HG03342 (cell line): ENCODE results near the gene CYP2S1.
"Not testable (repeated sequence)": the region's sequence is repeated elsewhere in the genome, so short reads cannot be mapped to it uniquely, and the experiment has no call there.

Experiments used
- ATAC-seq: cut with Tn5 transposase; IDR thresholded peaks from one replicate; pipeline ENCODE4 v1.9.1; 2021; ENCODE audit warnings: mild to moderate bottlenecking, moderate library complexity; ENCODE audit not compliant: unreplicated experiment

CYP2S1 gene

DNA sequence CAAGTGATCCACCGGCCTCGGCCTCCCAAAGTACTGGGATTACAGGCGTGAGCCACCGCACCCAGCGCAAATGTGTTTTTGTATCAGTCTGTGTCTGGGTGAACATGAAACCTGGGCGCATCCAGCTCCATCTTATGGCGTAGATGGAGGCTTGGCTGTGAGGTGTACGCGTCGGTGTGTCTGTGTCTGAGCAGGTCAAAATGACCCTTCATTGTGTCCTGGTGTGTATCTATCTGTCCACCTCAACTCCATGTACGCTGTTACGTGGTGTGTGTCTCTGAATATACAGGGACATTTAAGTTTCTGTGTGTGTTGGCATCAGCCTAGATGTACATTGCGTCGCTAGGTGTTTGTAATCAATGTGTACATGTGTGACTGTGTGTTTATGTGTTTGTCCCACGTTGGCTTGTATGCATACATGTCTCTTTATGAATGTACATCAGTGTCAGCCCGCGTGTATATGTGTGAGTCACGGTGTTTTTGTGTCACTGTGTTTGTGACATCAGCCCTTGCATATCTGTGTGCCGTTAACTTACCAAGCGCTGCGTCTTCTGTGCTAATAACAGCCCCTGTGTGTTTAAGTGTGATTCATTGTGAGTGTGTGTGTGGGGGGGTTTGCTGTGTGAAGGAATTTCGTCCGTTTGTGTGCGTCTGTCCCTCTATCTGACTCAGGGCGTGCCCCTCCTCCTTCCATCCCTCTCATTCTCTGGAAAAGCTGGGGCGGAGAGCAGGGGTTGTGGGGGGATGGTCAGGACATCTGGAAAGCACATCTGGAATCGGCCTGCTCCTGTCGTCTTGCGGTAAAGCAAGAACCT, 32.4 kb downstream of the CYP2S1 start:
- no peak for ATAC-seq

DNA sequence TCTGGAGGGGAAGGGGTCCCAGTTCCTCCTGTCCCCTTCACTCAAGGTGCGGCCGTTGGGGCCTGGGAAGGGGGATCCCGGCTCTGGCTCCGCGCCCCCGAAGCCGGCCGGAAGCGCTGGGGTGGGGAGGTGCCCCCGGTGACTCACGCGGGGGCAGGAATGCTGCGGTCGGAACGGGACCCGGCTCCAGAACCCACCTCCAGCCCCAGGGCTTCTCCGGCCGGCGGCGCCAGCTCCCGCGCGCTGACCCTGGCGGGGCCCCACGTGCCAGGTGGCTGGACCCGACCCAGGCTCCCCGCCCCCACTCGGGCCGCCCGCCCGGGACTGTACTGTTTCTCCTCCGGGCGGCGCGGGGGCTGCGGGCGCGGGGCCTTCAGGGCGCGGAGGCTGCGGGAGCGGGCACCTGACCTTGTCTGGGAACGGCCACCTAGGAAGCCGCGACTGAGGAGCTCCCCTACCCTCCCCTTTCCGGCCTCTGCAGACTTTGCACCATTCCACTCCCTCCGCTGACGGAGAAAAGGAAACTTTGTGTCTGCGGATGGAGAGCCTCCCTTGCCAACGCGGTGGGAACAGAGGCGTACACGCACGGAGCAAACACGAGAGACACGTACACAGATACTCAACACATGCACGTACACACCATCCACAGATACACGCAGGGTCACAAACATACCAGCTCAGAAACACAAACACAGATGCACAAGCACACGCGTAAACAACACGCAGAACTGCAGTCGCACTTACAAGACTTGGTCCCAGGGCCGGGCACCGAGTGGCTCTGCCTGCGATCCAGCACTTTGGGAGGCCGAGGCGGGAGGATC, 33.2 kb downstream of the CYP2S1 start:
- no peak for ATAC-seq

DNA sequence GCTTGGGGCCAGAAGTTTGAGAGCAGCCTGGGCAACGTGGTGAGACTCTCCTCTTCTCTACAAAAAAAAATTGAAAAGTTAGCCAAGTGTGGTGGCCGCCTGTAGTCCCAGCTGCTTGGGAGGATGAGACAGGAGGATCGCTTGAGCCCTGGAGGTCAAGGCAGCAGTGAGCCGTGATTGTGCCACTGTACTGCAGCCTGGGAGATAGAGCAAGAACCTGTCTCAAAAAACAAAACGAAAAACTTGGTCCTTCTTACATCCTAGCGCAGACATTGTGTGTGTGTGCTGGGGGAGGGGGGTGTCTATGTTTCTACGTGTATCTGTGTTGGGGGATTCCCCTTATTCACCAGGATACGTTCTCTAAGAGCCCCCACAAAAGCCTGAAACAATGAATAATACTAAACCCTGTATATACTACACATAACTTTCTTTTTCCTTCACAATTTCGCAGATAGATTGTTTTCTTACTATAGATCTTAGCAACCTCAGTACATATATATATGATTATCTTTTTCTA, 33.9 kb downstream of the CYP2S1 start:
- no peak for ATAC-seq

DNA sequence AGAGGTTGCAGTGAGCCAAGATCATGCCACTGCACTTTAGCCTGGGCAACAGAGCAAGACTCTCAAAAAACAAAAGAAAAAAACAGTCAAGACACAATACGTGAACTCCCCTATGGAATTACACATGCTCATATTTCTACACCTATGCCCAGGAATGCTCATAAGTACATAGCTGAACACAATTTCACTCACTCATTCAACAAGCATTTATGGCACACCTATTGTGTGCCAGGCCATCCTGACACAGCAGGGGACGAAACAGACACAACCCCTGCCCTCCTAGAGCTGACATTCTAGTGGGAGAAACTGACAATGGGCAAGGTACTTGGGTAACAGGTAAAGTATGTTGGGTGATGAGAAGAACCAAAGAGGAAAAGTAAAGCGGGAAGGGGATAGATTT, 35.5 kb downstream of the CYP2S1 start:
- no peak for ATAC-seq

DNA sequence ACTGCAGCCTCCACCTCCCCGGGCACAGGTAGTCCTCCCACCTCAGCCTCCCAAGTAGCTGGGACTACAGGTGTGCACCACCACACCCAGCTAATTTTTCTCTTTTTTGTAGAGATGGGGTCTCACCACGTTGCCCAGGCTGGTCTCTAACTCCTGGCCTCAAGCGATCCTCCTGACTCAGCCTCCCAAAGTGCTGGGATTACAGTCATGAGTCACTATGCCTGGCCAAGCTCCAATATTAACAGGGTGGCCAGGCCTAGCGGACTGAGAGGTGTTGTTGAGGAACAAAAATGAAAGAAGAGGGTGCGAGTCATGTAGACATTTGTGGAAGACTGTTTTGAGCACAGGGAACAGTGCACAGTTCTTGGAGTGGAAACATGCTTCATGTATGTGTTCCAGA, 36.3 kb downstream of the CYP2S1 start:
- ATAC-seq: not testable (repeated sequence)

DNA sequence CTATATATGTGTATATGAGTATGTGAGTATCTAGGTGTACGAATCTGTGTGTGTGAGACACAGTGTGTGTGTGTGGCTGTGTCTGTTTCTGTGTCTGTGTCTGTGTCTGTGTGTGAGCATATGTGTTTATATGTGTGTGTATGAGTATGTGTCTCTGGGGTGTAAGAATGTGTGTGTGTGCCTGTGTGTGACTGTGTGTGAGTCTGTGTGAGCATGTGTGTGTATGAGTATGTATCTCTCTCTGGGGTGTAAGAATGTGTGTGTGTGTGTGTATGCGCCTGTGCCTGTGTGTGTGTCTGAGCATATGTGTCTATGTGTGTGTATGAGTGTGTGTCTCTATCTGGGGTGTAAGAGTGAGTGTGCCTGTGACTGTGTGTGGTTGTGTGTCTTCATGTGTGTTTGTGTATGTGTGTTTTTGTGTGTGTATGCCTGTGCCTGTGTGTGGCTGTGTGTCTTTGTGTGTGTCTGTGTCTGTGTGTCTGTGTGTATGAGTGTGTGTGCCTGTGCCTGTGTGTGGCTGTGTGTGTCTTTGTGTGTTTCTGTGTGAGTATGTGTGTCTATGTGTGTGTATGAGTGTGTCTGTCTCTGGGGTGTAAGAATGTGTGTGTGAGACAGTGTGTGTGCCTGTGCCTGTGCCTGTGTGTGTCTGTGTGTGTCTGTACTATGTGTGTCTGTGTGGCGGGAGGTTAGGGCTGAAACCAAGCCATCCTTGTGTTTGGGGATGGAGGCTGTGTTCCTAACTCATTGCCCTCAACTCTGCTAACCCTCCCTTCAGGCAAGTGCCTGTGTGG, 37.2 kb downstream of the CYP2S1 start:
- no peak for ATAC-seq

DNA sequence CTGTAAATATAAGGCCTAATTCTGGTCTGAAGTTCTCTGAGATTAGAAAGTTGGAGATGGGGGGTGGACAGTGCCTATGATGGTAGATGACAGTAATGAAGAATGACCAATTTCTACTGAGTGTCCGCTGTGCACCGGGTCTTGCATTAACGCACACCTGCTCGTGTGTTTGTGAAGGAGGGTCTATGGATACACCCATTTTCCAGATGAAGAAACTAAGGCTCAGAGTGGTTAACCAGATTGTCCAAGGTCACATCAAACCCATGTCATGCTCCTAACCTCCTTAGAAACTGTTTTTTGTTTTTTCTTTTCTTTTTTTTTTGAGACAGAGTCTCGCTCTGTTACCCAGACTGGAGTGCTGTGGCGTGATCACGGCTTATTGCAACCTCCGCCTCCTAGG, 39.7 kb downstream of the CYP2S1 start:
- no peak for ATAC-seq

DNA sequence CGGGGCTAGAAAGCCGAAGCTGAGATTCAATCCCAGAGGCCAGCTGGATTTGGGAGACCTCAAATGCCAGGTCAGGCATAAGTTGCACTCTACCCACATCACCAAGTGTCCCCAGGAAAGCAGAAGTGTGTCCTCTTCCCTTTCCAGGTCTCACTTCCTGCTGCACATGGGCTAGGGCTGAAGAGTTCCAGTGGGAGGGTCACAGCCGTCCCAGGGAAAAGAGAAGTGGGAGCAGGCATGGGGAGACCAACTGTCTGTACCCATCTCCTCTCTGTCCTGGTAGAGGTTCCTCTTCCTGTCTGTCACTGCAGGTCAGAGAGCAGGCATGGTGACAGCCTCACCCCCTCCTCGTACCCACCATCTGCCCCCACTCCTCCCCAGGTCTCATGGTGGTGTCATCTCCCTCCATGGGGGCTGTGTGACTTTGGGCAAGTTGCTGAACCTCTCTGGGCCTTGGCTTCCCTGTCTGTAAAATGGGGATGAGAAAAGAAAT, 40.8 kb downstream of the CYP2S1 start:
- no peak for ATAC-seq

DNA sequence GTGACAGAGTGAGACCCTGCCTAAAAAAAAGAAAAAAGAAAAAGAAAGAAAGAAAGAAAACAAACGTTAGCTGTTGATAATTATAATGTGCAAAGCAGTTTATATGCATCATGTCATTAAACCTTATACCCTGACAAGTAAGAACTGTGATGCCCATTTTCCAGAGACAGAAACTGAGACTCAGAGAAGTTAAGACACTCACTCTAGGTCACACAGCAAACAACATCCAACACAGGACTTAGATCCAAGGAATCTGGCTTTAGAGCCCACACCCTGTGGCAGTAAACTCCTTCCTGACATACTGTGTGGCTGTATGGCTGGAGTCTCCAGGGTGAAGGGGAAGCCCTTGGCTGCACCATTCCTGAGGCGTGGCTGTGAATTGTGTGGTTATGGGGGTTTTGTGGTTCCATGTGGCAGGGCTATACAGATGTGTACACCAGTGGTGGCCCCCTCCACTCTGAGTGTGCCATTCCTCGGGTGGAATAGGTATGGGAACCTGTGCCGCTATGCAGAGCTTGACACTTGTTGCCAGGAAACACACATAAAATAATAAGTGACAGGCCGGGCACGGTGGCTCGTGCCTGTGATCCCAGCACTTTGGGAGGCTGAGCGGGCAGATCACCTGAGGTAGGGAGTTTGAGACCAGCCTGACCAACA, 41.6 kb downstream of the CYP2S1 start:
- no peak for ATAC-seq

DNA sequence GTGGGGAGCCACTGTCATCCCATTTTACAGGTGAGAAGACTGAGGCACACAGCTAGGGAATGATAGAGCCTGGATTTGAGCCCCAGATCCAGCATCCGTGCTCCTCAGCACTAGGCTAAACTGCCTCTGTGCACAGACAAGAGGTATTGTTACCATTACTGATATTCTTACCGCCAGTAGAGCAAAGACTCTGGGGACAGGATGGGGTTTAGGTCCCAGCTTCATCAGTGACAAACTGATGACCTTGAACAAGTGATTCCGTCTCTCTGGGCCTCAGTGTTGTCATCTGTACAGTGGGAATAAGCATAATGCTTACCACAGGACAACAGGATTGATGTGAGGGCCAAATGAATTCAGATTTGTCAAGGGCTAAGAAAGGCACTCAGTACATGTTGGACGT, 42.5 kb downstream of the CYP2S1 start:
- ATAC-seq: no peak

DNA sequence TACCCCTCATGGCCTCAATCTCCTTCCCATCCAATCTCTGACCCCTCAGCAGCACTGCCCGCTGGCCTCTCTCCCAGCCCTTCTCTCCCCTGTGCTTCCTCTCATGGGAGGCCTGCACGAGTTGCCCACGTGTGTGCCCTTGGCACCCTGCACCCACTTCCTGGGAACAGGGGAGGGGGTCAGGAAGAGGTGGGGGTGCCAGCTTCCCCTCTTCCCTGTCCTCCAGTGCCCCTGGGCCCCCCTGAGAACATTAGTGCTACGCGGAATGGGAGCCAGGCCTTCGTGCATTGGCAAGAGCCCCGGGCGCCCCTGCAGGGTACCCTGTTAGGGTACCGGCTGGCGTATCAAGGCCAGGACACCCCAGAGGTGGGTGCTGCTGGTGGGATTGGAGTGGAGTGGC, 45.2 kb downstream of the CYP2S1 start:
- no peak for ATAC-seq

DNA sequence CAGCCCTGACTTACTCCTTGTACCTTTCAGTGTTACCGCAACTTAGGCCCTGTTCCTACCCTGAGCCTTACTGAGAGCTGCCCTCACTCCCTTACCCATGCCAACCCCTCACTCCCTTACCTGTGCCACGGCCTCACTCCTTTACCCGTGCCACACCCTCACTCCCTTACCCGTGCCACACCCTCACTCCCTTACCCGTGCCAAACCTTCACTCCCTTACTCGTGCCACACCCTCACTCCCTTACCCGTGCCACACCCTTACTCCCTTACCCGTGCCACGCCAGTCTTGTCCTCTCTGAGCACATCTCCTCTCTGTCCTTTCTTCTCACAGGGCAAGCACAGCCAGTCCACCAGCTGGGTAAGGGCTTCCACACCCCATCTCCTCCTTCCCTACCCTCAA, 46.3 kb downstream of the CYP2S1 start:
- ATAC-seq: no peak

DNA sequence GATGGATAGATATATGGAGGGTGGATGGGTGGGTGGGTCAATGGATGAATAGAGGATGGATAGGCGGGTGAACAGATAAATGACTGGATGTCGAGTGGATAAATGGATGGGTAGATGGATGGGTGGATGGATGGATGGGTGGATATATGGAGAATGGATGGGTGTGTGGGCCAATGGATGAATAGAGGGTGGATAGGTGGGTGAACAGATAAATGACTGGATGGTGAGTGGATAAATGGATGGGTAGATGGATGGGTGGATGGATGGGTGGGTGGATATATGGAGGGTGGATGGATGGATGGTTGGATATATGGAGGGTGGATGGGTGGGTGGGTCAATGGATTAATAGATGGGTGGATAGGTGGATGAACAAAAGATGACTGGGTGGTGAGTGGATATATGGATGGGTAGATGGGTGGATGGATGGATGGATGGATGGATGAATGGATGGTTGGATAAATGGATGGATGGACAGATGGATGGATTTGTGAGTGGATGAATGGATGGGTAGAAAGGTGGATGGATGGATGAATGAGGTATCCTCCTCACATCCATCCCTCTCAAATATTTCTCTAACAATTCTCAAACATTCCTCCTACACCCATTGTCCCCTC, 47.0 kb downstream of the CYP2S1 start:
- no peak for ATAC-seq

DNA sequence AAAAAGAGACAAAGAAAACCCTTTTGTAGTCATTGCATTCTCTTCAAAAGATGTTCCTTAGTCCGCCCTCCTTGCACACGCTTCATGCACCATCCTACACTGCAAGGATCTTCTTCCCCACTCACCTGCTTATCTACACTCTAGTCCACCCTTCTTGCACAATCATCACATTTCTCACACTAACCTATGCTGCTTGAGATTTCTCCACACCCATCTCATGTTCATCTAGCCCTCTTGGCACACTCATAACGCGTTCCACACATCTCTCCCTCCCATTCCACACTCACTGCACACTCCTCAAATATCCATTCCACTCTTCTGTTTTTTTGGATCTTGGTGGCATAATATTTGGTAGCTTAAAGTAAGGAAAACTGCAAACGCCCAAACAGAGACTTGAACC, 48.8 kb downstream of the CYP2S1 start:
- ATAC-seq: no peak

DNA sequence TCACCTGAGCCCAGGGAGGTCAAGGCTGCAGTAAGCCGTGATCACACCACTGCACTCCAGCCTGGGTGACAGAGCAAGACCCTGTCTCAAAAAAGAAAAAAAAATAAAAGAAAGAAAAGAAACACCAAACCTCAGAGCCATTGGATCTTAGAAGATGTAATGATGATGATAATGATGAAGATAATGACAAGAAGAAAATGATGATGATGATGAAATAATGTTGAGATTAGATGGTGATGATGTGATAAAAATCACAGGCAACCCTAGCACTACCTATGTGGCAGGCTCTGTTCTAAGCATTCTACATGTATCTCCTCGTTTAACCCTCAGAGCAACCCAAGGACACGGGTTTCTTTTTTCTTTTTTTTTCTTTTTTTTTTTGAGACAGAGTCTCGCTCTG, 51.1 kb downstream of the CYP2S1 start:
- ATAC-seq: no peak

DNA sequence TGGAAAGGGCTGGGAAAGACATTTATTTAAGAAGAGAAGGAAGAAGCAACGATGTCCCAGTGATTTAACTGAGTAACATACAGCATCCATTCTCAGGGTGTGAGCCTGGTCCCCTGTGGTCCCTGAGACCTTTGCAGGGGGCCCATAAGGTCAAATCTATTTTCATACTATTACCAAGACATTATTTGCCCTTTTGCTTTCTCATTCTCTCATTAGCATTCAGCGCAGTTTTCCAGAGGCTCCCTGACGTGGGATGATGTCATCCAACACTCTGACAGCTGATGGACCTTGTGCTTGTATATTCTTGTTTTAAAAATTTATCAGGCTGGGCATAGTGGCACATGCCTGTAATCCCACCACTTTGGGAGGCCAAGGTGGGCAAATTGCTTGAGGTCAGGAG, 52.8 kb downstream of the CYP2S1 start:
- no peak for ATAC-seq

DNA sequence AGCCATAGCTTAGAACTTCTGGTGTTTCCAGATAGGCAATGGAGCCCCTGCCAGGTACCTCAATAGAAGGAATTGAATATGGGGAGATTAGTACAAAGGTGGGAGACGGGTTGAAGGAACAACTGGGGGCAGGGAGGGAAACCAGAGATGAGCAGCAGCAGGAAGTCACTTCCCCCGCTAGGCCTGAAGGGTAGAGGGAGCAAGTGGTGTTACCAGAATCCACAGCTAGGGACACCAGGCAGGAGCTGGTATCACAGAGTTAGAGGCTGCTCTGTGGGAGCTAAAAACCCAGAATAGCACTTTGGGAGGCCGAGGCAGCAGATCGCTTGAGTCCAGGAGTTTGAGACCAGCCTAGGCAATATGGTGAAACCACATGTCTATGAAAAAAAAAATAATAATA, 55.9 kb downstream of the CYP2S1 start:
- ATAC-seq: no peak

DNA sequence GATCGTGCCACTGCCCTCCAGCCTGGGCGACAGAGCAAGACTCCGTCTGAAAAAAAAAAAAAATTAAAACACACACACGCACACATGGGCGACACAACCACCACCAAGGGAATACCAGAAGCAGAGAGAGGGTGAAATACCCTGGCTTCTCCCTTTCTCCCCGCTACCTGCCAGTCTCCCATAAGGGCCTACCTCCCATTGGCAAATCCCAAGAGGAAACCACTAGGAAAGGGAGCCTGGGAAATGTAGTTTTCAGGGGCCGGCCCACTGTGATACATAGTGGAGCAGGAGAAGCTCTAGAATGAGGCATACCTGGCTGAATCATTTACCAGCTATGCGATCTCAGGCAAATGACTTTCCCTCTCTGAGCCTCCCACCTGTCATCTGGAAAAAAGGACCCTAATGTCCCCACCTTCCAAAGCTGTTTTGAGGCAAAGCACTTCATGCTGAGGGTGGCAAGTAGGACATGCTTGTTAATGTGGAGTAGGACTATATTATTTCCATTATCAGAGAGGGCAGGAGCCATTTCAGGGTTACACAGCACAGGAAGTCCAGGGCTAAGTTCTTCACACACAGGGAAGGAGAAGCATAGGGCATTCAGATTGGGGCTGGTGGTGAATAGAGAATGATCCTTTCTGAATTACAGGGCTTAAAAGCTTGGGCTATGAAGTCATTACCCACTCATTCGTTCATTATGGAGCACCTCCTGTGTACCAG, 56.8 kb downstream of the CYP2S1 start:
- no peak for ATAC-seq

DNA sequence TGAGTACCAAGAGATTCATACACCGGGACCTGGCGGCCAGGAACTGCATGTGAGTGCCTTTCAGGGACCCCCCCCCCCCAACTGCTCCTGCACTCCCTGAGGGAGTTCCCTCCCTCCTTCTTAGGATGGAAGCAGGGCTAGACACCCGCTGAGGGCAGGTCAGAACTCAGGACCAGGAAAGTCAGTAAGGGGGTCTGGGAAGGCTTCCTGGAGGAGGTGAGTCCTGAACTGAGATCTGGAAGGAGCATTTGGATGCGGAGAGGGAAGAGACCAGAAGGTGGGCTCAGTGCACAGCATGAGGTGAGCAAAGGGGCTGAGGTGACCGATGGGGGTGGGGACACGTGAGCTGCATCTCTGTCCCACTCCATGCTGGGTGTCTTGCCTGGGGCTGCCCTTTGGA, 60.6 kb downstream of the CYP2S1 start:
- no peak for ATAC-seq

DNA sequence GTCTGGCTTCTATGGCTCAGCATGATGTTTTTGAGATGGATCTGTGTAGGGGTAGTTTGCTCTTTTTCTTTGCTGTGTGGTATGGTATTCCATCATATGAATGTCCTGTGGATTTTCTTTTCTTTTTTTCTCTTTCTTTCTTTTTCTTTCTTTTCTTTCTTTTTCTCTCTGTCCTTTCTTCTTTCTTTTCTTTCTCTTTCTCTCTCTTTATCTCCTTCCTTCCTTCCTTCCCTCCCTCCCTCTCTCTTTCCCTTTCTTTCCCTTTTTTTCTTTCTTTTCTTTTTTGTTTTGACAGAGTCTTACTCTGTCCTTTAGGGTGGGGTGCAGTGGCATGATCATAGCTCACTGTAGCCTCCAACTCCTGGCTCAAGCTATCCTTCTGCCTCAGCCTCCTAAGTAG, 62.2 kb downstream of the CYP2S1 start:
- ATAC-seq: no peak
